ENCODE measurements around the gene ZNF548.
A peak's percentile ranks its signal among the peaks of the same experiment; 100 is the strongest.
"Not testable (repeated sequence)": the region's sequence is repeated elsewhere in the genome, so short reads cannot be mapped to it uniquely, and the experiment has no call there.

The ZNF548 gene

GRCh38 chr19:57389730-57390598, at the start of gene ZNF548:
TSS of gene ZNF548 (plus strand) at chr19:57389854. CDS start at chr19:57390100, 246 bp downstream.
- DNase-seq, result peak; percentile 99

GRCh38 chr19:57342582-57342981, 47.1 kb upstream of the ZNF548 start:
- no peak for DNase-seq

- DNase-seq, result no peak
Measured at GRCh38 chr19:57348136-57348535, 41.5 kb upstream of the ZNF548 start.

- DNase-seq, result peak; percentile 97
Measured at GRCh38 chr19:57350877-57351805, 38.5 kb upstream of the ZNF548 start, which contains the start of gene ZNF304. TSS of gene ZNF304 (plus strand) at chr19:57351271. CDS start at chr19:57351665, 394 bp downstream.

GRCh38 chr19:57351867-57352266, 37.8 kb upstream of the ZNF548 start:
- DNase-seq, result peak; percentile 10

GRCh38 chr19:57355916-57356315, 33.7 kb upstream of the ZNF548 start:
- no peak for DNase-seq

GRCh38 chr19:57357406-57357805, 32.2 kb upstream of the ZNF548 start:
- no peak for DNase-seq

GRCh38 chr19:57359300-57359699, 30.4 kb upstream of the ZNF548 start:
- DNase-seq, result no peak

GRCh38 chr19:57362419-57362818, 27.2 kb upstream of the ZNF548 start:
- DNase-seq, result no peak

- peak; percentile 100 for DNase-seq
Measured at GRCh38 chr19:57362997-57363687, 26.5 kb upstream of the ZNF548 start, which contains the start of the genes TRAPPC2B and ZNF547. TSS of gene TRAPPC2B (plus strand) at chr19:57363551. CDS start at chr19:57364834, 1,283 bp downstream. TSS of gene ZNF547 (plus strand) at chr19:57363551. CDS start at chr19:57368556, 5,005 bp downstream.

GRCh38 chr19:57363688-57364181, 25.9 kb upstream of the ZNF548 start:
- DNase-seq, result peak; percentile 18

GRCh38 chr19:57366776-57367175, 22.9 kb upstream of the ZNF548 start:
- DNase-seq, result no peak

- DNase-seq, result no peak
Measured at GRCh38 chr19:57374179-57374578, 15.5 kb upstream of the ZNF548 start.

GRCh38 chr19:57374647-57375046, 15.0 kb upstream of the ZNF548 start:
- DNase-seq, result not testable (repeated sequence)

- no peak for DNase-seq
Measured at GRCh38 chr19:57376151-57376550, 13.5 kb upstream of the ZNF548 start.

GRCh38 chr19:57377498-57378146, 12.0 kb upstream of the ZNF548 start:
- DNase-seq, result no peak

- no peak for DNase-seq
Measured at GRCh38 chr19:57380923-57381322, 8.7 kb upstream of the ZNF548 start.

- DNase-seq, result no peak
Measured at GRCh38 chr19:57382806-57383488, 6.7 kb upstream of the ZNF548 start.

GRCh38 chr19:57389194-57389729, 392 bp upstream of the ZNF548 start:
- no peak for DNase-seq

GRCh38 chr19:57395710-57396109, 6.1 kb downstream of the ZNF548 start:
- DNase-seq, result no peak

- no peak for DNase-seq
Measured at GRCh38 chr19:57398868-57399267, 9.2 kb downstream of the ZNF548 start.

Measured in EL (cell line).